Measurements from ENCODE around the gene AKT3. TPM values are rescaled to one million over a fixed set of nuclear protein-coding genes. Genes with fewer than 3 reads are reported as not detected.

Gene AKT3
- total and polyA plus RNA-seq, 2 of the 8 experiments (the other 6 are each of a cell fraction or from before 2014, with no cell fraction given): 6.0 to 36.4 TPM

DNA sequence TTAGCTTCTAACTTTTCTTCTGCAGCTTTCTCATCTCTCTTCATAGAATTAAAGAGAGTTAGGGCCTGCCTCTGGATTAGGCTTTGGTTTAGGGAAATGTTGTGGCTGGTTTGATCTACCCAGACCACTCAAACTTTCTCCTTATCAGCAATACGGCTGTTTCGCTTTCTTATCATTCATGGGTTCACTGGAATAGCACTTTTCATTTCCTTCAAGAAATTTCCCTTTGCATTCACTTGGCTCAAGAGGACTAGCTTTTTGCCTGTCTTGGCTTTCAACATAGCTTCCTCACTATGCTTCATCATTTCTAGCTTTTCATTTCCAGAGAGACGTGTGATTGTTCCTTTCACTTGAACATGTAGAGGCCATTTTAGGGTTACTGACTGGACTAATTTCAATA, 59.6 kb downstream of the AKT3 start (continued):
- TF ChIP-seq, protein P1, sequence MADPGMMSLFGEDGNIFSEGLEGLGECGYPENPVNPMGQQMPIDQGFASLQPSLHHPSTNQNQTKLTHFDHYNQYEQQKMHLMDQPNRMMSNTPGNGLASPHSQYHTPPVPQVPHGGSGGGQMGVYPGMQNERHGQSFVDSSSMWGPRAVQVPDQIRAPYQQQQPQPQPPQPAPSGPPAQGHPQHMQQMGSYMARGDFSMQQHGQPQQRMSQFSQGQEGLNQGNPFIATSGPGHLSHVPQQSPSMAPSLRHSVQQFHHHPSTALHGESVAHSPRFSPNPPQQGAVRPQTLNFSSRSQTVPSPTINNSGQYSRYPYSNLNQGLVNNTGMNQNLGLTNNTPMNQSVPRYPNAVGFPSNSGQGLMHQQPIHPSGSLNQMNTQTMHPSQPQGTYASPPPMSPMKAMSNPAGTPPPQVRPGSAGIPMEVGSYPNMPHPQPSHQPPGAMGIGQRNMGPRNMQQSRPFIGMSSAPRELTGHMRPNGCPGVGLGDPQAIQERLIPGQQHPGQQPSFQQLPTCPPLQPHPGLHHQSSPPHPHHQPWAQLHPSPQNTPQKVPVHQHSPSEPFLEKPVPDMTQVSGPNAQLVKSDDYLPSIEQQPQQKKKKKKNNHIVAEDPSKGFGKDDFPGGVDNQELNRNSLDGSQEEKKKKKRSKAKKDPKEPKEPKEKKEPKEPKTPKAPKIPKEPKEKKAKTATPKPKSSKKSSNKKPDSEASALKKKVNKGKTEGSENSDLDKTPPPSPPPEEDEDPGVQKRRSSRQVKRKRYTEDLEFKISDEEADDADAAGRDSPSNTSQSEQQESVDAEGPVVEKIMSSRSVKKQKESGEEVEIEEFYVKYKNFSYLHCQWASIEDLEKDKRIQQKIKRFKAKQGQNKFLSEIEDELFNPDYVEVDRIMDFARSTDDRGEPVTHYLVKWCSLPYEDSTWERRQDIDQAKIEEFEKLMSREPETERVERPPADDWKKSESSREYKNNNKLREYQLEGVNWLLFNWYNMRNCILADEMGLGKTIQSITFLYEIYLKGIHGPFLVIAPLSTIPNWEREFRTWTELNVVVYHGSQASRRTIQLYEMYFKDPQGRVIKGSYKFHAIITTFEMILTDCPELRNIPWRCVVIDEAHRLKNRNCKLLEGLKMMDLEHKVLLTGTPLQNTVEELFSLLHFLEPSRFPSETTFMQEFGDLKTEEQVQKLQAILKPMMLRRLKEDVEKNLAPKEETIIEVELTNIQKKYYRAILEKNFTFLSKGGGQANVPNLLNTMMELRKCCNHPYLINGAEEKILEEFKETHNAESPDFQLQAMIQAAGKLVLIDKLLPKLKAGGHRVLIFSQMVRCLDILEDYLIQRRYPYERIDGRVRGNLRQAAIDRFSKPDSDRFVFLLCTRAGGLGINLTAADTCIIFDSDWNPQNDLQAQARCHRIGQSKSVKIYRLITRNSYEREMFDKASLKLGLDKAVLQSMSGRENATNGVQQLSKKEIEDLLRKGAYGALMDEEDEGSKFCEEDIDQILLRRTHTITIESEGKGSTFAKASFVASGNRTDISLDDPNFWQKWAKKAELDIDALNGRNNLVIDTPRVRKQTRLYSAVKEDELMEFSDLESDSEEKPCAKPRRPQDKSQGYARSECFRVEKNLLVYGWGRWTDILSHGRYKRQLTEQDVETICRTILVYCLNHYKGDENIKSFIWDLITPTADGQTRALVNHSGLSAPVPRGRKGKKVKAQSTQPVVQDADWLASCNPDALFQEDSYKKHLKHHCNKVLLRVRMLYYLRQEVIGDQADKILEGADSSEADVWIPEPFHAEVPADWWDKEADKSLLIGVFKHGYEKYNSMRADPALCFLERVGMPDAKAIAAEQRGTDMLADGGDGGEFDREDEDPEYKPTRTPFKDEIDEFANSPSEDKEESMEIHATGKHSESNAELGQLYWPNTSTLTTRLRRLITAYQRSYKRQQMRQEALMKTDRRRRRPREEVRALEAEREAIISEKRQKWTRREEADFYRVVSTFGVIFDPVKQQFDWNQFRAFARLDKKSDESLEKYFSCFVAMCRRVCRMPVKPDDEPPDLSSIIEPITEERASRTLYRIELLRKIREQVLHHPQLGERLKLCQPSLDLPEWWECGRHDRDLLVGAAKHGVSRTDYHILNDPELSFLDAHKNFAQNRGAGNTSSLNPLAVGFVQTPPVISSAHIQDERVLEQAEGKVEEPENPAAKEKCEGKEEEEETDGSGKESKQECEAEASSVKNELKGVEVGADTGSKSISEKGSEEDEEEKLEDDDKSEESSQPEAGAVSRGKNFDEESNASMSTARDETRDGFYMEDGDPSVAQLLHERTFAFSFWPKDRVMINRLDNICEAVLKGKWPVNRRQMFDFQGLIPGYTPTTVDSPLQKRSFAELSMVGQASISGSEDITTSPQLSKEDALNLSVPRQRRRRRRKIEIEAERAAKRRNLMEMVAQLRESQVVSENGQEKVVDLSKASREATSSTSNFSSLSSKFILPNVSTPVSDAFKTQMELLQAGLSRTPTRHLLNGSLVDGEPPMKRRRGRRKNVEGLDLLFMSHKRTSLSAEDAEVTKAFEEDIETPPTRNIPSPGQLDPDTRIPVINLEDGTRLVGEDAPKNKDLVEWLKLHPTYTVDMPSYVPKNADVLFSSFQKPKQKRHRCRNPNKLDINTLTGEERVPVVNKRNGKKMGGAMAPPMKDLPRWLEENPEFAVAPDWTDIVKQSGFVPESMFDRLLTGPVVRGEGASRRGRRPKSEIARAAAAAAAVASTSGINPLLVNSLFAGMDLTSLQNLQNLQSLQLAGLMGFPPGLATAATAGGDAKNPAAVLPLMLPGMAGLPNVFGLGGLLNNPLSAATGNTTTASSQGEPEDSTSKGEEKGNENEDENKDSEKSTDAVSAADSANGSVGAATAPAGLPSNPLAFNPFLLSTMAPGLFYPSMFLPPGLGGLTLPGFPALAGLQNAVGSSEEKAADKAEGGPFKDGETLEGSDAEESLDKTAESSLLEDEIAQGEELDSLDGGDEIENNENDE (IDR thresholded peaks at IDR 0.05; ENCODE audit: insufficient replicate concordance, low read length): no peak
- TF ChIP-seq KDM1A (IDR thresholded peaks at IDR 0.05; ENCODE audit: borderline replicate concordance, low read length) (no peak), SIN3A (conservative IDR thresholded peaks at IDR 0.05 in 1 of 2, IDR thresholded peaks at IDR 0.05 in 1 of 2; ENCODE audit: low read depth in 1 of 2, low read length in 2 of 2) (no peak), CREB1 (IDR thresholded peaks at IDR 0.05) (no peak), CEBPB (IDR thresholded peaks at IDR 0.05; ENCODE audit: low read depth, low read length) (no peak), FOSL1 (IDR thresholded peaks at IDR 0.05; ENCODE audit: insufficient read depth, low read depth, low read length) (no peak), SAP30 (IDR thresholded peaks at IDR 0.05; ENCODE audit: insufficient read depth, insufficient replicate concordance, low read length) (no peak), HDAC2 (IDR thresholded peaks at IDR 0.05; ENCODE audit: borderline replicate concordance in 1 of 2, low read depth in 2 of 2, low read length in 2 of 2) (no peak)

All from H1 (cell line).